GM19438 (cell line): ENCODE results near the gene MAPK1.
"Not testable (repeated sequence)": the region's sequence is repeated elsewhere in the genome, so short reads cannot be mapped to it uniquely, and the experiment has no call there.

Experiments used
- ATAC-seq: cut with Tn5 transposase; IDR thresholded peaks from one replicate; pipeline ENCODE4 v1.9.1; 2021; ENCODE audit warnings: low read depth; ENCODE audit not compliant: unreplicated experiment

Gene MAPK1

DNA sequence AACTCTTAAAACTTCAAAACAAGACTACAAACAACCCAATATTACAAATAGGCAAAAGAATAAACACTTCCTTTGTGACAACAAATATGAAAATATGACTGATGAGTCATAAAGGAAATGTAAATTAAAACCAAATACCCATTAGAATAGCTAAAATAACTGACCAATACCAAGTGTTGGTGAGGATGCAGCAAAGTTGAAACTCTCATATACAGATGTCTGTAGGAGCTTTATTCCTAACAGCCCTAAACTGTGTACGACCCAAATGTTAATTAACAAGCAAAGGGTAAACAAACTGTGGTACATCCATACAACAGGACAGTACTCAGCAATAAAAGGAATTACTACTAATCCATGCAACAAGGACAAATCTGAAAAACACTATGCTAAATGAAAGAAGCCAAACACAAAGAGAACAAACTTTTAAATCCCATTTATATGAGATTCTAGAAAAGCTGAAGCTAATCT lies 43.0 kb downstream of the MAPK1 start:
- ATAC-seq = no peak

GRCh38 chr22:21823740-21824444 lies 43.6 kb downstream of the MAPK1 start:
- ATAC-seq = no peak

- ATAC-seq = no peak
Observed at GRCh38 chr22:21819183-21819770, 48.2 kb downstream of the MAPK1 start.

DNA sequence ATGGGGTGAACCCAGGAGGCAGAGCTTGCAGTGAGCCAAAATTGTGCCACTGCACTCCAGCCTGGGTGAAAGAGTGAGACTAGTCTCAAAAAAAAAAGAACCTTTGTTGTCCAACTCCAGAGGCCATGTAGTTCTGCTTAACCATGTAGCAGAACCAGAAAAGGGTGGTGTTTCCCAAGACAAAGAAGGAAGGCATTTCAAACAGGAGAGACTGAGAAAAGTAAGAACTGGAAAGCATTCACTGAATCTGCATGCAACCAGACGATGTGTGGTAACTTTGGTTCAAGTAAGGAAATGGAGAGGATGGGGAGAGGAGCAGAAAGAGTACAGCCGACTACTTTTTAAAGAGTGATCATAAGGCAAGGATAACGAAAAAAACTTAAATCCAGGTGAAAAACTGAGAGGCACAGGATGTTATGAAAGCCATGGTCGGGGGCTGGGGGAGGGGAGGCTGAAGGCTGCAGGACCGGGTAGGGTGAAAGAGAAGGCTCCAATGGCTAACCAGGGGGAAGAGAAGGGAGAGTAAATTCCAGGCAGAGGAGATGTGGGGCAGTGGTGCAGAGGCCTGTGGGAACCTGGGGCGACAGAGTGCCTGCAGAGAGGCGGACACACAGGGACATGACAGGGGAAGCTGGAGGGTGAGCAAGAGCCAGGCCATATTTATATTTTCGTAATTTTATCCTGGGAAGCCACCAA lies 48.8 kb downstream of the MAPK1 start:
- no peak for ATAC-seq

- ATAC-seq = not testable (repeated sequence)
Observed at GRCh38 chr22:21817497-21817853, 50.0 kb downstream of the MAPK1 start.

DNA sequence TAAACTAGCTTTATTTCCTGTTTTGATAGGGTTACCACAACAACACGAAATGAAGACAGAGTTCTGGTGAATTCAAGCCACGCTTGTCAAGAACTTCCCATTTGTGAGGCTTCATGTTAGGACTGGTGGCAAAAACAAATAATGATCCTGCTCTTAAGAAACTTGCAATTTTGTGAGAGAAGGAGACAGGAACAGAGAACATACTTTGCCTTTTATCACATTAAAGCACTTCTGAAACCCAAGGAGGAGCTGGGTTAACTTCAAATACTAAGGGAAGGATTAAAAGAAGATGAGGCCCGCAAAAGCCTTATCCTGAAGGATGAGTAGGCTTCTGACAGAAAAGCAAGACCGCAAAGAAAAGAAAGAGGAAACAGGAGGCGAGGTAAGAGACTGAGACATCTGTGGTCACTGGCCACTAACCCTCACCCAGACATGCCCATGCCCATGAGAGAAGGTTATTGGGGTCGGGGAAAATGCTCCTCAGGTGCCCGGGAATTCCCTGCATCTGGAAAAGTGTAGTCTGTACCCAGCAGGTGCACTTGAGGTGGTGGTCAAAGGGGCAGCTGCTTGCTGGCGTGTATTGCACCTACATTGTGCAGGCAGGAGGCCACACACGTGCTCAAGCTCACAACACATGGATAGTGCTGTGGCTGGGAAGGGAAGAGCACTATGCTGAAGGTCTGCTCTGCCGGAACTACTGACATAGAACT lies 50.5 kb downstream of the MAPK1 start:
- ATAC-seq = no peak

DNA sequence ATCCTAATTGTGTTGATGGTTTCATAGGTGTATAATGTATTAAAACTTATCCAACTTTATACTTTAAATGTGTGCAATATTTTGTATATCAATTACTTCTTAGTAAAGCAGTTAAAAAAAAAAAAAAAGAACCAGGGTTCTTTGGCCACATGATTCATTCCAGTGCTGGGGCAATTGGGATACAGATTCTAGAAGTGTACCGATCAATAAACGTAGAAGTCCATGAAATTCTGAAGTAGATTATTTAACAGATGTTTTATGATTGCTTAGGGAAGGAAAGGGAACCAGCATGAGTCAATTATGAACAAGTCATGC lies 51.0 kb downstream of the MAPK1 start:
- ATAC-seq = no peak

- ATAC-seq = no peak
Observed at GRCh38 chr22:21815958-21816357, 51.5 kb downstream of the MAPK1 start.

- no peak for ATAC-seq
Observed at GRCh38 chr22:21815357-21815756, 52.1 kb downstream of the MAPK1 start.

DNA sequence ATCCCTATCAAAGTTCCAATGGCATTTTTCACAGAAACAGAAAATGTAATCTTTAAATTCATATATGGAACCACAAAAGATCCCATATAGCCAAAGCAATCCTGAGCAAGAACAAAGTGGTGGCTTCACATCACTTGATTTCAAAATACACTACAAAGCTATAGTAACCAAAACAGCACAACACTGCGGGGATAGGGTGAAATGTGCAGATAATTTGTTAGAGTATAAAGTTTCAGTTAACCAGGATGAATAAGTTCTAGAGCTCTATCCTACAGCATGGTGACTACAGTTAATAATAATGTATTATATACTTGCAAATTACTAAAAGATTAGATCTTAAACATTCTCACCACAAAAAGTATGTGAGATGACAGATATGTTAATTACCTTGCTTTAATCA lies 55.5 kb downstream of the MAPK1 start:
- ATAC-seq = no peak

GRCh38 chr22:21807544-21808529 lies 59.6 kb downstream of the MAPK1 start:
- ATAC-seq = no peak

DNA sequence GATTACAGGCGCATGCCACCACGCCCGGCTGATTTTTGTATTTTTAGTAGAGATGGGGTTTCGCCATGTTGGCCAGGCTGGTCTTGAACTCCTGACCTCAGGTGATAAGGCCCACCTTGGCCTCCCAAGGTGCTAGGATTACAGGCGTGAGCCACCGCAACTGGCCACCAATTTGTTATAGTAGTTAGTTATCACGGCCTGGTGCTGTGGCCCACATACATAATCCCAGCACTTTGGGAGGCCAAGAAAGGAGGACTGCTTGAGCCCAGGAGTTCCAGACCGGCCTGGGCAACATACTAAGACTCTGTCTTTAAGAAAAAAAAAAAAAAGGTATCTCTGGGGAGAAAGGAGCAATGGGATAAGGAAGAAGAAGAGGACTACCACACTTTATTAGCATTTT lies 62.1 kb downstream of the MAPK1 start:
- ATAC-seq = not testable (repeated sequence)

- no peak for ATAC-seq
Observed at GRCh38 chr22:21803811-21804249, 63.6 kb downstream of the MAPK1 start.

DNA sequence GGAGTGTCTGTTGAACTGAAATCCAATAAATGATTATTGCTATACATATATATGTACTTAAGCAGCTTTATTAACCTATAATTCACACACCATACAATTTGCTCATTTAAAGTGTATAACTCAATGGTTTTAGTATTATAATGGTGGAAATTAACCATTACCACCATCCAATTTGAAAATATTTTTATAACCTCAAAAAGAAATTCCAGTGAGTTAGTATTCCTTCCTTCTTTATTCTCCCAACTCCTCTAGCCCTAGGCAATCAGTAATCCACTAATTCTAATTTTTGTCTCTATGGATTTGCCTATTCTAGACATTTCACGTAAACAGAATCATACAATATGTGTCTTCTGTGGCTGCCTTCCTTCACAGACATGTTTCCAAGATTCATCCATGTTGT lies 64.8 kb downstream of the MAPK1 start:
- ATAC-seq = no peak

- ATAC-seq = no peak
Observed at GRCh38 chr22:21802056-21802455, 65.4 kb downstream of the MAPK1 start.

- not testable (repeated sequence) for ATAC-seq
Observed at GRCh38 chr22:21801304-21801644, 66.2 kb downstream of the MAPK1 start.

GRCh38 chr22:21800552-21801303 lies 66.7 kb downstream of the MAPK1 start:
- ATAC-seq = no peak

DNA sequence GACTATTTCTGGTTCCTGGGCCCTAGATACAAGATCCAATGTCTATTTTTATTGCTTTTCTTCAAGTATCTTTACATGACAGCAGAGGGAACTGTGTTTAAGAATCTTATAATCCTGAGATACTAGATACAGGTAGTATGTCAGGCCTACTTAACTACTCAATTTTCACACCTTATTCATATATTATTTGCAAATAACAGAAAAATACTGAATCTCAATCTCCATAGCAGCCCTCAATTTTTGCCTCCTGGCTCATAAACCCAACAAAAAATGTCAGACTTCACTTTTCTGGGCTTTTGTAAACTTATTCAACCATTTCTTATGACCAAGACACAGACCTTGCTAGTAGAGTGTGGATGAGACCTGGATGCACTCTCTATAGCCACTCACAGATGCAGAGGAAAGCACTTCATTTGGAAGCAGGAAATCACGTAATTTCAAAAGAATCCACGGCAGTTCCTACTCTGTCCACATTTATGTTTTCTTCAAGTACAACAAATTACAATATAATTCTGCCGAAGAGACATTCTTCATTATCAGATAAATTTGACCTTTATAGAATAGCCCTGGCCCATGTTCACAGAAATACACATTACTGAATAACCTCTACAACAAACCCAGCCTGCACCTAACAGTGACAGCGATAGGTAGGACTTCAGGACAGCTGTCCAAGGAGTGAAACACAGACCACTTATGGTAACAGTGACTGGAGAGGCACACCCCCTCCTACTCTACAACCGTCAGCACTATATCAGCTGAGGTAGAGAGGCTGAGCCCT lies 69.8 kb downstream of the MAPK1 start:
- no peak for ATAC-seq

DNA sequence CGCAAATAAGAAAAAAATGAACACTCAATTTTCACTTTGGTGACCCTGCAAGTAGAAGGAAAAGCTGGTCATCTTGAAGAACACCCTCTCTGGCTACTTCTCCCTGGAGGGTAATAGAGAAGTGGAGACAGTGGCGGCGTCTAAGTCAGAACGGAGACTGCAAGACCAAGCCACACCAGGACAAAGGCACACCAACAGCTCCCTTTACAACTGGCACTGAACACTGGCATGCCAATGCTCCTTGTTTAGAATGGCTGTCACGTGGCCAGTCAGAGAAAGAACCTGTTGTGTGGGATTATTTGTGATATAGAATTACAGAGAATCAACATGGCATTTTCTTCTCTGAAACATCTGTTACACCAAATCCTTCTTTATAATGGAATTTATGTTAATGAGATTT lies 70.6 kb downstream of the MAPK1 start:
- no peak for ATAC-seq
